ENCODE measurements around the gene MBOAT2.

The MBOAT2 gene

GRCh38 chr2:8993196-8993901 lies 10.1 kb downstream of the MBOAT2 start:
- no peak overlapping the region for H3K9ac ChIP-seq (ENCODE audit: low read depth, low read length)
- H4K20me1 ChIP-seq (ENCODE audit: insufficient read depth, low read length) = peaks cover 42% of the 10 kb centered on the region
- peaks cover 84% of the 10 kb centered on the region for H3K79me2 ChIP-seq (ENCODE audit: insufficient read depth, low read length)
- H3K4me3 ChIP-seq (ENCODE audit: low read depth in 1 of 2, low read length in 2 of 2) = no peak overlapping the region
- peaks cover 4% of the 10 kb centered on the region; the same call in 1 of the 2 replicates for H3K4me1 ChIP-seq (ENCODE audit: insufficient read depth, low read length)
- H3K36me3 ChIP-seq (ENCODE audit: insufficient read depth, low read length) = no peaks in the 10 kb centered on the region
- no peak overlapping the region for H3K27ac ChIP-seq (ENCODE audit: low read length)
- DNase-seq (no peak), ATAC-seq (ENCODE audit: insufficient read depth, low read depth) (no peak)
- no peaks in the 10 kb centered on the region for H3K27me3 ChIP-seq (ENCODE audit: insufficient read depth, low read length, poor library complexity)
- no peak for TF ChIP-seq EZH2 (IDR thresholded peaks at IDR 0.05; ENCODE audit: borderline replicate concordance, low read depth, low read length, severe bottlenecking)
- TF ChIP-seq, protein P1, sequence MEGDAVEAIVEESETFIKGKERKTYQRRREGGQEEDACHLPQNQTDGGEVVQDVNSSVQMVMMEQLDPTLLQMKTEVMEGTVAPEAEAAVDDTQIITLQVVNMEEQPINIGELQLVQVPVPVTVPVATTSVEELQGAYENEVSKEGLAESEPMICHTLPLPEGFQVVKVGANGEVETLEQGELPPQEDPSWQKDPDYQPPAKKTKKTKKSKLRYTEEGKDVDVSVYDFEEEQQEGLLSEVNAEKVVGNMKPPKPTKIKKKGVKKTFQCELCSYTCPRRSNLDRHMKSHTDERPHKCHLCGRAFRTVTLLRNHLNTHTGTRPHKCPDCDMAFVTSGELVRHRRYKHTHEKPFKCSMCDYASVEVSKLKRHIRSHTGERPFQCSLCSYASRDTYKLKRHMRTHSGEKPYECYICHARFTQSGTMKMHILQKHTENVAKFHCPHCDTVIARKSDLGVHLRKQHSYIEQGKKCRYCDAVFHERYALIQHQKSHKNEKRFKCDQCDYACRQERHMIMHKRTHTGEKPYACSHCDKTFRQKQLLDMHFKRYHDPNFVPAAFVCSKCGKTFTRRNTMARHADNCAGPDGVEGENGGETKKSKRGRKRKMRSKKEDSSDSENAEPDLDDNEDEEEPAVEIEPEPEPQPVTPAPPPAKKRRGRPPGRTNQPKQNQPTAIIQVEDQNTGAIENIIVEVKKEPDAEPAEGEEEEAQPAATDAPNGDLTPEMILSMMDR (IDR thresholded peaks at IDR 0.05; ENCODE audit: borderline replicate concordance, extremely low read depth, low read length, poor library complexity, severe bottlenecking) = no peak
- no peak overlapping the region for H3K4me2 ChIP-seq (ENCODE audit: insufficient read depth, low read length)
- H2AFZ ChIP-seq (ENCODE audit: low read depth, low read length) = no peak overlapping the region
- H3K9me3 ChIP-seq (ENCODE audit: insufficient read depth, low read length, severe bottlenecking) = no peaks in the 10 kb centered on the region

GRCh38 chr2:8992643-8993042 lies 10.8 kb downstream of the MBOAT2 start:
- ATAC-seq (ENCODE audit: insufficient read depth, low read depth) (no peak), DNase-seq (no peak)
- no peak overlapping the region for H2AFZ ChIP-seq (ENCODE audit: low read depth, low read length)
- no peak overlapping the region for H3K4me3 ChIP-seq (ENCODE audit: low read depth in 1 of 2, low read length in 2 of 2)
- H3K9me3 ChIP-seq (ENCODE audit: insufficient read depth, low read length, severe bottlenecking) = no peaks in the 10 kb centered on the region
- peaks cover 82% of the 10 kb centered on the region for H3K79me2 ChIP-seq (ENCODE audit: insufficient read depth, low read length)
- peaks cover 41% of the 10 kb centered on the region for H4K20me1 ChIP-seq (ENCODE audit: insufficient read depth, low read length)
- no peaks in the 10 kb centered on the region for H3K27me3 ChIP-seq (ENCODE audit: insufficient read depth, low read length, poor library complexity)
- no peaks in the 10 kb centered on the region for H3K4me1 ChIP-seq (ENCODE audit: insufficient read depth, low read length)
- no peak overlapping the region for H3K27ac ChIP-seq (ENCODE audit: low read length)
- H3K9ac ChIP-seq (ENCODE audit: low read depth, low read length) = no peak overlapping the region
- no peak overlapping the region for H3K4me2 ChIP-seq (ENCODE audit: insufficient read depth, low read length)
- TF ChIP-seq, protein P1 (IDR thresholded peaks at IDR 0.05; ENCODE audit: borderline replicate concordance, extremely low read depth, low read length, poor library complexity, severe bottlenecking) = no peak
- no peak for TF ChIP-seq EZH2 (IDR thresholded peaks at IDR 0.05; ENCODE audit: borderline replicate concordance, low read depth, low read length, severe bottlenecking)
- no peaks in the 10 kb centered on the region for H3K36me3 ChIP-seq (ENCODE audit: insufficient read depth, low read length)

GRCh38 chr2:8989536-8990079 lies 13.9 kb downstream of the MBOAT2 start:
- Histone ChIP-seq H3K27me3 (ENCODE audit: insufficient read depth, low read length, poor library complexity) (no peaks in the 10 kb centered on the region), H2AFZ (ENCODE audit: low read depth, low read length) (no peak overlapping the region), H3K4me2 (ENCODE audit: insufficient read depth, low read length) (no peak overlapping the region), H3K4me3 (ENCODE audit: low read depth in 1 of 2, low read length in 2 of 2) (no peak overlapping the region), H4K20me1 (ENCODE audit: insufficient read depth, low read length) (peaks cover 34% of the 10 kb centered on the region), H3K27ac (ENCODE audit: low read length) (no peak overlapping the region), H3K9me3 (ENCODE audit: insufficient read depth, low read length, severe bottlenecking) (no peaks in the 10 kb centered on the region), H3K4me1 (ENCODE audit: insufficient read depth, low read length) (no peaks in the 10 kb centered on the region), H3K79me2 (ENCODE audit: insufficient read depth, low read length) (peaks cover 80% of the 10 kb centered on the region), H3K9ac (ENCODE audit: low read depth, low read length) (no peak overlapping the region), H3K36me3 (ENCODE audit: insufficient read depth, low read length) (no peaks in the 10 kb centered on the region)
- DNase-seq = no peak
- ATAC-seq (ENCODE audit: insufficient read depth, low read depth) = no peak
- TF ChIP-seq, protein P1 (IDR thresholded peaks at IDR 0.05; ENCODE audit: borderline replicate concordance, extremely low read depth, low read length, poor library complexity, severe bottlenecking) = no peak
